ENCODE results near the gene GRAP. TPM values are rescaled to one million over a fixed set of nuclear protein-coding genes. Genes with fewer than 3 reads are reported as not detected.
"Not testable (repeated sequence)": the region's sequence is repeated elsewhere in the genome, so short reads cannot be mapped to it uniquely, and the experiment has no call there.

GRAP gene
- total RNA-seq, 1 donor from 2014 or later, result not detected

DNA sequence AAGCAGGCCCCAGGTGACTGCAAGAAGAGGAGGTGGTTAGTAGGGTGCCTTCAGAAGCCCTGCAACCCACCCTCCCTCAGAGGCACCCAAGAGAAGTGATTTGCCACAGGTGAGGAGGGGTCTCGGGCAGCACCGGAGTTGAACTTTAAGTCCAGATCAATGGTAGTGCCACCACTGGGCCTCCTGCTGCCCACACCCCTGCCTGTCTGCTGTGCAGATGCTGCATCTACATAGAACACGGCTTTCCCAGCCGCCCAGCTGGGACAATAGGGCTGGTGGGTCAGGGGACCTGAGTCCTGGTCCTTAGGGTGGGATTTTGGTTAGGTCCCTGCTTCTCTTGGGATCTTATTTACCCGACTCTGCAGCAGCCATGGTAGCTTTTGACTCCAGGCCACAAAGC lies 24.6 kb downstream of the GRAP start:
- no peak for DNase-seq (ENCODE audit: low read depth)
- Histone ChIP-seq H3K36me3 (ENCODE audit: control insufficient read depth, insufficient read depth, low read length) (no peaks in the 10 kb centered on the region), H3K4me3 (ENCODE audit: low read depth, low read length) (no peak overlapping the region), H3K27me3 (ENCODE audit: control insufficient read depth, insufficient read depth, low read length) (no peaks in the 10 kb centered on the region)
- FAIRE-seq, result no peak
- TF ChIP-seq, protein P1, sequence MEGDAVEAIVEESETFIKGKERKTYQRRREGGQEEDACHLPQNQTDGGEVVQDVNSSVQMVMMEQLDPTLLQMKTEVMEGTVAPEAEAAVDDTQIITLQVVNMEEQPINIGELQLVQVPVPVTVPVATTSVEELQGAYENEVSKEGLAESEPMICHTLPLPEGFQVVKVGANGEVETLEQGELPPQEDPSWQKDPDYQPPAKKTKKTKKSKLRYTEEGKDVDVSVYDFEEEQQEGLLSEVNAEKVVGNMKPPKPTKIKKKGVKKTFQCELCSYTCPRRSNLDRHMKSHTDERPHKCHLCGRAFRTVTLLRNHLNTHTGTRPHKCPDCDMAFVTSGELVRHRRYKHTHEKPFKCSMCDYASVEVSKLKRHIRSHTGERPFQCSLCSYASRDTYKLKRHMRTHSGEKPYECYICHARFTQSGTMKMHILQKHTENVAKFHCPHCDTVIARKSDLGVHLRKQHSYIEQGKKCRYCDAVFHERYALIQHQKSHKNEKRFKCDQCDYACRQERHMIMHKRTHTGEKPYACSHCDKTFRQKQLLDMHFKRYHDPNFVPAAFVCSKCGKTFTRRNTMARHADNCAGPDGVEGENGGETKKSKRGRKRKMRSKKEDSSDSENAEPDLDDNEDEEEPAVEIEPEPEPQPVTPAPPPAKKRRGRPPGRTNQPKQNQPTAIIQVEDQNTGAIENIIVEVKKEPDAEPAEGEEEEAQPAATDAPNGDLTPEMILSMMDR (IDR thresholded peaks at IDR 0.05; ENCODE audit: insufficient read depth, low read length, severe bottlenecking), result no peak

DNA sequence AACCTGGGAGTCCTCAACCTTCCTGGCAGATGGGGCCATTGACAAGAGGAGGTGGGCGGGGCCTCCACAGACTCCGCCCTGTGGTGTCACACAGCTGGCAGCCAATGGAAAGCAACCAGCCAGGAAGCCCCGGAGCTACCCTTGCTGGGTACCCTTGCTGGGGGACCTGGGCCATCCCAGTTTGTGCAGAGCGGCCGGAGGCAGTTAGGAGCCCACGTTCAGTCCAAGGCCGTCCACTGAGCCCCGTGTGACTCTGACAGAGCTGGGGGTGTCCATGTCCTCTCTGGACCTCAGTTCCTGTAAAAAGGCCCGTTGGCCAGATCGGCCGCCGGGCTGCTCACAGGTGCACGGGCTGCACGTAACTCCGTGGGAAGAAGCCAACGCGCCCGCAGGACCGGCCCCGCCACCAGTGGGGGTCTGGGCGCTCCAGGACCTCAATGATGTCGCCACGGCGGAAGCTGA lies 25.1 kb downstream of the GRAP start:
- Histone ChIP-seq H3K36me3 (ENCODE audit: control insufficient read depth, insufficient read depth, low read length) (no peaks in the 10 kb centered on the region), H3K27me3 (ENCODE audit: control insufficient read depth, insufficient read depth, low read length) (no peaks in the 10 kb centered on the region), H3K4me3 (ENCODE audit: low read depth, low read length) (no peak overlapping the region)
- no peak for FAIRE-seq
- TF ChIP-seq, protein P1 (IDR thresholded peaks at IDR 0.05; ENCODE audit: insufficient read depth, low read length, severe bottlenecking), result no peak
- DNase-seq (ENCODE audit: low read depth), result no peak

DNA sequence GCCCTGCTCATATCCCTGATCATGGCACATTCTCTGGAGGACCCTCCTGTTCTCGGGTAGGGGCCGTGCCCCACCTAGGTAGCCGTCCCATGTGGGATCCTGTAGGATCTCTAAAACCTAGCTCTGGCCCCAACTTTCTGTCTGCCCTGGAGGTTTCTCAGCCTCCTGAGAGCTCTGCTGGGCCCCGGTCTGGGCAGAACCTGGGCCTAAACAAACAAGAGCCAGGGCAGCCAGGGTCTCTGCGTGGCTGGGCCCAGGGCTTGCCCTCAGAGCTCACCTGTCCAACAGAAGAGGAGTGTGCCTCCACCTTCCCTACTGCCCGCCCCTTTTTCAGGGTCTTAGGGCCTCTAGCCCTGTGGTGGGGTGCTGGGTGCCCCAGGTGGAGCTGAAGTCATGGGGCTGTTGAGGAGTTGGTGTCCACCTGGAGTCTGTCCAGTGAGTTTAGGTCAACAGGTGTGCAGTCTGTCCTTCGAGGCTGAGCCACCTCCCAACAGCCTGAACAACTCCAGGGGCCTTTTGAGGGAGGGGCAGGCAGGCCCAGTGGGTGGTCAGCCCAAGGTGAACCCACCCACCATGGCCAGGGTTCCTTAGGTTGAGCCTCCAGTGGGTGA lies 25.6 kb downstream of the GRAP start:
- H3K36me3 ChIP-seq (ENCODE audit: control insufficient read depth, insufficient read depth, low read length); DNase-seq (ENCODE audit: low read depth); H3K27me3 ChIP-seq (ENCODE audit: control insufficient read depth, insufficient read depth, low read length); H3K4me3 ChIP-seq (ENCODE audit: low read depth, low read length): not testable (repeated sequence)
- peak; percentile 55 for FAIRE-seq

DNA sequence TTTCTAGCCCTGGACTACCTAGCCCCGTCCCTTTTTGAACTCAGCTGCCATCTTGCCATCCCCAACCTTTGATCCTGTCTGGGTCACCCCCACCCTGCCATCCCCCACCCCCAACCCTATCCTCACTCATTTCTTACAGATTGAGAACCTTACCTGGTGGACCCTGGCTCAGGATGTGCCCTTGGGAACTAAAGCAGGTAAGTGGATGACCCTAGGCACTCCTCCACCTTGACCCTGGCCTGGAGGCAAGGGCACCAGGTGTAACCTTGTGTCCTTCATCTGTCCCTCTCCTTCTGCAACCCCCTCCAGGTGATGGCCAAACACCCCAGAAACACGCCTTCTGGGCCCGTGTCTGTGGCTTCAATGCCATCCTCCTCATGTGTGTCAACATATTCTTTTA lies 26.7 kb downstream of the GRAP start:
- H3K36me3 ChIP-seq (ENCODE audit: control insufficient read depth, insufficient read depth, low read length), result no peaks in the 10 kb centered on the region
- FAIRE-seq (no peak), DNase-seq (ENCODE audit: low read depth) (no peak)
- H3K4me3 ChIP-seq (ENCODE audit: low read depth, low read length), result no peak overlapping the region
- TF ChIP-seq, protein P1 (IDR thresholded peaks at IDR 0.05; ENCODE audit: insufficient read depth, low read length, severe bottlenecking), result no peak
- H3K27me3 ChIP-seq (ENCODE audit: control insufficient read depth, insufficient read depth, low read length), result no peaks in the 10 kb centered on the region

DNA sequence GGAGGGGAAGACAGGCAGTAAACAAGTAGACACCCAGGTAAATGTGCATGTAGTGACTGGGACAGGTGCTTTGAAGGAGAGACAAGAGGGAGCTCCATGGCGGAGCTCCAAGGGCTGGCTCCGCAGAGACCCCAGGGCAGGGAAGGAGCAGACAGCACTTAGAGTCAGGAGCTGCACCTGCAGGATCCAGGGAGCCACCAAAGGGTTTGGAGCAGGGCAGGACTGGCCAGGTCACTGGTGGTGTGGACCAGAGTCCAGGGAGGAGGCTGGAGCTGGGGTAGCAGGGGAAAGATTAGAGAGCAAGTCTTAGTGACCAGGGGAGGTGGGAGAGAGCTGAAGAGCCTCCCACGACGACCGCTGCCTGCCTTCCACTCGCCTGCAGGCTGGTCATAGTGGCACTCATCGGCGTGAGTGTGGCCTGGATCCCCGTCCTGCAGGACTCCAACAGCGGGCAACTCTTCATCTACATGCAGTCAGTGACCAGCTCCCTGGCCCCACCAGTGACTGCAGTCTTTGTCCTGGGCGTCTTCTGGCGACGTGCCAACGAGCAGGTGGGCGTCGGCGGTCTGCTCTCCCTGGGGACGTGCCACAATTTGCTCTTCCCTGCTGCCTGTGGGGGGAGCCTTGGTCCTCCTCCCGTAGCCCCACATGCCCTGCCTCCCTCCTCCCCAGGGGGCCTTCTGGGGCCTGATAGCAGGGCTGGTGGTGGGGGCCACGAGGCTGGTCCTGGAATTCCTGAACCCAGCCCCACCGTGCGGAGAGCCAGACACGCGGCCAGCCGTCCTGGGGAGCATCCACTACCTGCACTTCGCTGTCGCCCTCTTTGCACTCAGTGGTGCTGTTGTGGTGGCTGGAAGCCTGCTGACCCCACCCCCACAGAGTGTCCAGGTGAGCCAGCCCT lies 27.5 kb downstream of the GRAP start:
- no peak overlapping the region for H3K4me3 ChIP-seq (ENCODE audit: low read depth, low read length)
- DNase-seq (ENCODE audit: low read depth), result no peak
- H3K36me3 ChIP-seq (ENCODE audit: control insufficient read depth, insufficient read depth, low read length), result no peaks in the 10 kb centered on the region
- no peaks in the 10 kb centered on the region for H3K27me3 ChIP-seq (ENCODE audit: control insufficient read depth, insufficient read depth, low read length)
- no peak for FAIRE-seq
- TF ChIP-seq, protein P1 (IDR thresholded peaks at IDR 0.05; ENCODE audit: insufficient read depth, low read length, severe bottlenecking), result no peak

DNA sequence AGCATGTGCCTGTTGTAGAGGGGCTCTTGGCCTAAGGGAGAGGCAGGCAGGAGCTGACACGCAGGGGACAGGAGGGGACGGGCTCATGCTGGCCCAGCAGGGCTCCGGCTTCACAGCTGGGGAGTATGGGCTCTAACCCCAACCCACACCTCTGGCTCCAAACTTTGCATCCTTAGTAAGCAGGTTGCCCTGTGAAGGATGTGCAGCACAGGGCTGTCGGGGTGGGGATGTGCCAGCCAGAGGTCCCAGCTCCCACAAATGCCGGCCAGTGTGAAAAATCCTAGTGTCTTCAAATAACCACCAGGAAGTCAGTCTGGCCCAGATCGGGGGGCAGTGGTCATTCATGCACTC lies 28.2 kb downstream of the GRAP start:
- DNase-seq (ENCODE audit: low read depth) (no peak), FAIRE-seq (no peak)
- H3K27me3 ChIP-seq (ENCODE audit: control insufficient read depth, insufficient read depth, low read length), result no peaks in the 10 kb centered on the region
- H3K4me3 ChIP-seq (ENCODE audit: low read depth, low read length), result no peak overlapping the region
- TF ChIP-seq, protein P1 (IDR thresholded peaks at IDR 0.05; ENCODE audit: insufficient read depth, low read length, severe bottlenecking), result no peak
- no peaks in the 10 kb centered on the region for H3K36me3 ChIP-seq (ENCODE audit: control insufficient read depth, insufficient read depth, low read length)

Data from bronchial epithelial cell (primary cell).